ENCODE data around the gene PRKG1. TPM values are rescaled to one million over a fixed set of nuclear protein-coding genes. Genes with fewer than 3 reads are reported as not detected.

PRKG1 gene
- total and polyA plus RNA-seq, 2 of the 8 experiments (the other 6 are each of a cell fraction or from before 2014, with no cell fraction given), result 4.2 to 15.2 TPM

GRCh38 chr10:51503378-51503777 is 429.1 kb downstream of the PRKG1 start:
- H3K9me3 ChIP-seq (ENCODE audit: insufficient read depth in 2 of 2, low read depth in 1 of 2, low read length in 1 of 2), result no peaks in the 10 kb centered on the region
- H3K4me2 ChIP-seq (ENCODE audit: insufficient read depth in 1 of 2, low read depth in 2 of 2, low read length in 2 of 2), result no peak overlapping the region
- H3K79me2 ChIP-seq (ENCODE audit: control insufficient read depth in 1 of 2, insufficient read depth in 2 of 2, low read length in 2 of 2), result no peaks in the 10 kb centered on the region
- no peak overlapping the region for H3K23ac ChIP-seq (ENCODE audit: insufficient read length)
- H4K8ac ChIP-seq (ENCODE audit: extremely low read depth, insufficient read depth, low read length), result no peak overlapping the region
- H2BK12ac ChIP-seq (ENCODE audit: low read depth, low read length), result no peak overlapping the region
- no peak overlapping the region for H3K14ac ChIP-seq (ENCODE audit: insufficient read length)
- CTCF ChIA-PET (ENCODE audit: partially characterized antibody), result no interaction called here
- H2BK20ac ChIP-seq (ENCODE audit: low read length), result no peak overlapping the region
- TF ChIP-seq JUND (IDR thresholded peaks at IDR 0.05; ENCODE audit: low read length), result no peak
- no peak for TF ChIP-seq EP300 (IDR thresholded peaks at IDR 0.05; ENCODE audit: borderline replicate concordance in 1 of 2, low read depth in 2 of 2, low read length in 2 of 2)
- no peak for TF ChIP-seq KDM1A (IDR thresholded peaks at IDR 0.05; ENCODE audit: borderline replicate concordance, low read length)
- TF ChIP-seq YY1 (IDR thresholded peaks at IDR 0.05; ENCODE audit: low read depth, low read length), result no peak
- no peak for TF ChIP-seq TBP (IDR thresholded peaks at IDR 0.05; ENCODE audit: low read depth, low read length)
- no peak for TF ChIP-seq SIN3A (conservative IDR thresholded peaks at IDR 0.05 in 1 of 2, IDR thresholded peaks at IDR 0.05 in 1 of 2; ENCODE audit: low read depth in 1 of 2, low read length in 2 of 2)
- TF ChIP-seq MAFK (IDR thresholded peaks at IDR 0.05; ENCODE audit: low read depth, low read length), result no peak
- no peak for TF ChIP-seq POLR2A (IDR thresholded peaks at IDR 0.05; ENCODE audit: control extremely low read depth in 1 of 2, low read depth in 2 of 2, low read length in 2 of 2)
- TF ChIP-seq RFX5 (IDR thresholded peaks at IDR 0.05; ENCODE audit: borderline replicate concordance, low read depth, low read length), result no peak
- TF ChIP-seq BRCA1 (IDR thresholded peaks at IDR 0.05; ENCODE audit: low read depth, low read length), result no peak
- no peak for TF ChIP-seq CEBPB (IDR thresholded peaks at IDR 0.05; ENCODE audit: low read depth, low read length)
- H3K4me1 ChIP-seq (replicated peaks in 1 of 4; ENCODE audit: control insufficient read depth in 3 of 4, insufficient read depth in 4 of 4, low read length in 3 of 4), result no peaks in the 10 kb centered on the region
- H3K27ac ChIP-seq (ENCODE audit: low read depth, low read length), result no peak overlapping the region
- no peak overlapping the region for H3K4ac ChIP-seq (replicated peaks; ENCODE audit: insufficient read length, low read depth, low read length)
- H3K79me1 ChIP-seq (ENCODE audit: low read depth, low read length), result no peaks in the 10 kb centered on the region
- 88% methylated on average over 1 of the region's 1 CpG; no CpG with 5 or more reads in 1 of the 2 experiments for WGBS, 2 experiments (ENCODE audit: extremely low coverage in 1 of 2, insufficient coverage in 1 of 2, insufficient read length in 1 of 2, insufficient replicate concordance in 2 of 2, low coverage in 1 of 2, low lambda C conversion rate in 2 of 2, missing lambda C conversion rate in 1 of 2)
- DNase-seq (ENCODE audit: low read depth in 1 of 2, low spot score in 2 of 2) (no peak), FAIRE-seq (no peak)
- no peak overlapping the region for H2BK15ac ChIP-seq (ENCODE audit: low read length)
- no peak overlapping the region for H3K9ac ChIP-seq (replicated peaks in 1 of 4; ENCODE audit: extremely low read depth in 1 of 4, low read depth in 3 of 4, low read length in 3 of 4)
- H3K36me3 ChIP-seq (ENCODE audit: control insufficient read depth in 2 of 4, insufficient read depth in 4 of 4, low read length in 3 of 4), result no peaks in the 10 kb centered on the region
- no peak overlapping the region for H4K5ac ChIP-seq (ENCODE audit: insufficient read length, low read depth, low read length)
- H3K4me3 ChIP-seq (ENCODE audit: extremely low read depth in 1 of 4, insufficient read depth in 2 of 4, low read depth in 3 of 4, low read length in 4 of 4), result no peak overlapping the region
- no peak overlapping the region for H2AK5ac ChIP-seq (ENCODE audit: low read depth, low read length)
- no peaks in the 10 kb centered on the region for H3K23me2 ChIP-seq (ENCODE audit: low read depth, low read length)
- no peak overlapping the region for H2BK5ac ChIP-seq (ENCODE audit: low read depth, low read length)
- no peaks in the 10 kb centered on the region for H3K27me3 ChIP-seq (replicated peaks in 1 of 4; ENCODE audit: control insufficient read depth in 3 of 4, extremely low read depth in 1 of 4, insufficient read depth in 3 of 4, low read length in 3 of 4)
- no peak overlapping the region for H2AFZ ChIP-seq (ENCODE audit: low read length)
- H4K91ac ChIP-seq (replicated peaks; ENCODE audit: insufficient read length, low read length), result no peak overlapping the region
- POLR2A ChIA-PET (ENCODE audit: partially characterized antibody), result no interaction called here
- H4K20me1 ChIP-seq (replicated peaks in 1 of 2; ENCODE audit: control insufficient read depth in 1 of 2, insufficient read depth in 2 of 2, low read length in 2 of 2), result no peaks in the 10 kb centered on the region
- H2BK120ac ChIP-seq (replicated peaks; ENCODE audit: low read depth, low read length), result no peak overlapping the region
- no peak overlapping the region for H3K56ac ChIP-seq (replicated peaks; ENCODE audit: insufficient read length, low read depth, low read length)
- H3K18ac ChIP-seq (ENCODE audit: extremely low read depth, low read length), result no peak overlapping the region

All from H1 (cell line).